Adipocyte (in vitro differentiated cells): ENCODE results near the gene ABI1.
A peak's percentile ranks its signal among the peaks of the same experiment; 100 is the strongest.

Experiments
- DNase-seq: peaks from one replicate; pipeline ENCODE4 v3.0.0-alpha.2; 2015; ENCODE audit warnings: low read depth
- H3K27me3 ChIP-seq: replicated peaks from 2 replicates; pipeline ENCODE4 v1.7.0; 2013; ENCODE audit warnings: mild to moderate bottlenecking, low read length, moderate library complexity; ENCODE audit not compliant: control insufficient read depth, insufficient read depth
- H3K36me3 ChIP-seq: 2 replicates; pipeline ENCODE4 v1.7.0; 2013; ENCODE audit warnings: low read length, mild to moderate bottlenecking, moderate library complexity; ENCODE audit not compliant: control insufficient read depth, insufficient read depth, severe bottlenecking
- H3K4me1 ChIP-seq: 2 replicates; pipeline ENCODE4 v1.7.0; 2013; ENCODE audit warnings: mild to moderate bottlenecking, low read length, moderate library complexity; ENCODE audit not compliant: control insufficient read depth, insufficient read depth
- H3K4me3 ChIP-seq: 2 replicates; pipeline ENCODE4 v1.7.0; 2013; ENCODE audit warnings: mild to moderate bottlenecking, low read length, moderate library complexity
- H3K9ac ChIP-seq: 2 replicates; pipeline ENCODE4 v1.7.0; 2013; ENCODE audit warnings: mild to moderate bottlenecking, low read length, moderate library complexity
- H3K9me3 ChIP-seq: 2 replicates; pipeline ENCODE4 v1.7.0; 2013; ENCODE audit warnings: mild to moderate bottlenecking, low read length, moderate library complexity; ENCODE audit not compliant: control insufficient read depth

Gene ABI1

GRCh38 chr10:26824015-26824690 is 36.6 kb downstream of the ABI1 start:
- H3K9me3 ChIP-seq = no peaks in the 10 kb centered on the region
- no peak overlapping the region for H3K4me3 ChIP-seq
- no peak overlapping the region for H3K9ac ChIP-seq
- no peaks in the 10 kb centered on the region for H3K36me3 ChIP-seq
- H3K27me3 ChIP-seq = no peaks in the 10 kb centered on the region
- DNase-seq = no peak
- H3K4me1 ChIP-seq = no peaks in the 10 kb centered on the region

DNA sequence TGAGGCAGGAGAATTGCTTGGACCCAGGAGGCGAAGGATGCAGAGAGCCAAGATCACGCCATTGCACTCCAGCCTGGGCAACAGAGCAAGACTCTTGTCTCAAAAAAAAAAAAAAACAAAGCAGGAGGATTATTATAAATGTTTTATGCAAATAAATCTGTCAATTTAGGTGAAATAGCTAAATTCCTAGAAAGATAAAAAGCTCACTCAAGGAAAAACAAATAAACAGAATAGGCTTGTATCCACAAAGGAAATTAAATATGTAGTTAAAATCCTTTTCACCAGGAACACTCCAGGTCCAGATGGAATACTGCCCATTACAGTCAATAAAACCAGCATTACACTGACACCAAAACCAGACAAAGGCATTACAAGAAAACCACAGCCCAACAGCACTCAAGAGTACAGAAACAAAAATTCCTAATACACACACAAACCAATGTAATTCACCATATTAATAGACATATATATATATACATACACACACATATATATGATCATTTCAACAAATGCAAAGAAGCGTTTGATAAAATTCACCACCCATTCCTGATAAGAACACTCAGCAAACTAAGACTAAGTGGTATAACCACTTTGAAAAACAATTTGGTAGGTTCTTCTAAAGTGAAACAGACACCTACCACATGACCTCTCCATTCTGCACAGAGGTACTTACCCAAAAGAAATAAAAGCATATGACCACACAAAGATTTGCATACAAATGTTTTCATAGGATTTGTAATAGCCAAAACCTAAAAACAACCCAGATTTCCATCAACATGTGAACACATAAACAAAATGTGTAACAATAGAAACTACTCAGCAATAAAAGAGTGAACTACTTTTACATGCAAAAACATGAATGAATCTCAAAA is 38.8 kb downstream of the ABI1 start:
- Histone ChIP-seq H3K4me3 (no peak overlapping the region), H3K4me1 (peaks cover 6% of the 10 kb centered on the region), H3K9ac (no peak overlapping the region), H3K9me3 (no peaks in the 10 kb centered on the region), H3K36me3 (no peaks in the 10 kb centered on the region), H3K27me3 (no peaks in the 10 kb centered on the region)
- DNase-seq = no peak

DNA sequence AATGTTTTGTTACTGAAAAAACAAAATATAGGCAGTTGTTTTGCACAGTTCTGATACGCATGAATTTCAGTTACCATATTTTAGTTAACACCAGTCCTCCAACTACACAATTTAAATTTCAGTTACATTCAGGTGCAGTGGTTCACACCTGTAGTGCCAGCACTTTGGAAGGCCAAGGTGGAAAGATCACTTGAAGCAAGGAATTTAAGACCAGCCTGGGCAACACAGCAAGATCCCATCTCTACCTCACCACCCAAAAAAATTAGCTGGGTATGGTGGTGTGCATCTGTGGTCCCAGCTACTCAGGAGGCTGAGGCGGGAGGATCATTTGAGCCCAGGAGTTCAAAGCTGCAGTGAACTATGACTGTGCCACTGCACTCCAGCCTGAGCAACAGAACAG is 45.3 kb downstream of the ABI1 start:
- Histone ChIP-seq H3K9me3 (no peaks in the 10 kb centered on the region), H3K36me3 (no peaks in the 10 kb centered on the region), H3K4me1 (peaks cover 19% of the 10 kb centered on the region), H3K4me3 (no peak overlapping the region), H3K27me3 (no peaks in the 10 kb centered on the region), H3K9ac (no peak overlapping the region)
- no peak for DNase-seq

DNA sequence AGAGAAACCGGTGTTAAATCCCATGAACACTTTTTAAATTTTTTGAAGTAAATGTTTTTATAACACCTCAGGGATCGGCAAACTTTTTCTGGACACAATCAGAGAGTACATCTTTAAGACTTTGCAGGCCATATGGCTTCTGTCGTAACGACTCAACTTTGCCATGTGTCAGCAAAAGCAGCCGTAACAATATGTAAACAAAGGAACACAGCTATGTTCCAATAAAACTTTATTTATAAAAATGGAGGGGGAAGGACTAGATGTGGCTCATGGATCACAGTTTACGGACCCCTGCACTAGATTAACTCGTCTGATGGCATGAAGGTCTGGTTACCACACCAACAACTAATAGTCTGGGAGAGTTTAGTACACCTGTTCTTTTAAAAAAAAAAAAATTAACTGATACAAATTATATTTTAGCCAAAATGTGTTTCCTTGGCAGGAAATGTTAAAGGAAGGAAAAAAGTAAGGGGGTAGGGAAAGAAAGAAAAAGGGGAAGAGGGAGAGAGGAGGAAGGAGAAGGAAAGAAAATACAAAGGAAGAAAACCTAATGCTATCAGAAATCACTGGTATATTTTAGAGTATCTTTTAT is 50.2 kb downstream of the ABI1 start:
- Histone ChIP-seq H3K27me3 (no peaks in the 10 kb centered on the region), H3K36me3 (no peaks in the 10 kb centered on the region), H3K9ac (no peak overlapping the region), H3K4me1 (peaks cover under 1% of the 10 kb centered on the region), H3K9me3 (no peaks in the 10 kb centered on the region), H3K4me3 (no peak overlapping the region)
- no peak for DNase-seq

DNA sequence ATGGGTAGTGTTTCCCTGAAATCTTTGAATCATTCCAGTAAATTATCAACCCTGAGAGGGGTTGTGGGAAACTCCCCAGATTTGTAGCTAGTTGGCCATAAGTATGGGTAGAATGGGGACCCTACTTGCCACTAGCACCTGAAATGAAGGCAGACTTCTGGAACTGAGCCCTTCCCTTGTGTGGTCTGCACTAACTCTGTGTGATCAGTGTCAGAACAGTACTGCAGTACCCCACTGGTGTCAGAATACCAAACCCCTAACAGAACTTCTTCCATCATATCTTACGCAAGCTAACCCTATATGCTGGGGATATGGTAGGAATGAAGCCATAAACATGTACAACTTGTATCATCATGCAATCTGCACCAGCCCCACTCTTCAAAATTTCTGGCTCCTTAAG is 50.8 kb downstream of the ABI1 start:
- Histone ChIP-seq H3K27me3 (no peaks in the 10 kb centered on the region), H3K36me3 (no peaks in the 10 kb centered on the region), H3K4me1 (peaks cover 3% of the 10 kb centered on the region), H3K4me3 (no peak overlapping the region), H3K9ac (no peak overlapping the region), H3K9me3 (no peaks in the 10 kb centered on the region)
- no peak for DNase-seq

GRCh38 chr10:26807532-26807931 is 53.2 kb downstream of the ABI1 start:
- H3K36me3 ChIP-seq = no peaks in the 10 kb centered on the region
- H3K27me3 ChIP-seq = no peaks in the 10 kb centered on the region
- H3K9me3 ChIP-seq = no peaks in the 10 kb centered on the region
- peaks cover 3% of the 10 kb centered on the region for H3K4me1 ChIP-seq
- no peak for DNase-seq
- no peak overlapping the region for H3K4me3 ChIP-seq
- no peak overlapping the region for H3K9ac ChIP-seq

- Histone ChIP-seq H3K9ac (no peak overlapping the region), H3K27me3 (no peaks in the 10 kb centered on the region), H3K4me1 (peaks cover 3% of the 10 kb centered on the region), H3K4me3 (no peak overlapping the region), H3K36me3 (no peaks in the 10 kb centered on the region), H3K9me3 (no peaks in the 10 kb centered on the region)
- no peak for DNase-seq
Measured at GRCh38 chr10:26806557-26806956, 54.2 kb downstream of the ABI1 start.

GRCh38 chr10:26805567-26806245 is 55.1 kb downstream of the ABI1 start:
- Histone ChIP-seq H3K9ac (no peak overlapping the region), H3K4me1 (peaks cover 3% of the 10 kb centered on the region), H3K36me3 (no peaks in the 10 kb centered on the region), H3K4me3 (no peak overlapping the region), H3K27me3 (no peaks in the 10 kb centered on the region), H3K9me3 (no peaks in the 10 kb centered on the region)
- peak; percentile 28 for DNase-seq

DNA sequence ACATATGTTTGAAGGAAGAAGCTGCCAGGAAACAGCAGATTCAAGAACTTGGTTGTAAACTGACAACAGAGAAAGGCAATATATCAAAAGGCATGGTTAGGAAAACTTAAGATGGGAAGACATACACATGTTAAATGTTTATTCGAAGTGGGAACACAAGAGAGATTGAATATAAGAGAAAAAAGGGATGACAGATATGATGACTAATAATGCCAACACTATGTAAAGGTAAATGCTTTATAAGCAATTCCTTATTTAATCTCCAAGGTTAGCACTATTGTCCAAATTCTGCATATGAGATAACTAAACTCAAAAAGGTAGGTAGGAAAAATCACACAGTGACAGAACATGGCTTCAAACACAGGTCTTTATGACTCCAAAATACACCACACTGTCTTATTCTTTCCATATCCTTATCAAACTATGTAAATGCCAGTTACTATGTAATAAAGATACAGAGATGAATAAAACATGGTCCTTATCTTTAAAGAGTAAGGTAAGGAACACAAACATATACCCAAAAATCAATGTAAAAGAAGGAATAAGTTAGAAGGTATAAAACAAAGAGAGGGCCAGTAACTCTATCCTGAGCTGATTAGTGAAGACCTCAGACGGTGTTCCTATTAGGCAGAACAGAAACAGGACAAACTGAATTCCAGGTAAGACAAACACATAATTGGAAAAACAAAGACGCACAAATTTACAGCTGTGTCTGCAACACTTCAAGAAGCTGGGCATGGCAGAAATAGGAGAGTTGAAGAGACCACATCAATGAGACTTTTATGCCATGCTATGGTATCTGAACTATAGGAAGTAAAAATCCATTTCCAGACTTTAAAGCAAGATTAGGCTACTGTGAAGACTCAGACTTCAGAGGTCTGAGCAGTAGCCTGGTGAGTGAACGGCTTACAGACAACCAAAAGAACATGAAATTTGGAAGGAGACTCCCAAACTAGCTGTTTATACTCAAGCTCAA is 56.1 kb downstream of the ABI1 start:
- Histone ChIP-seq H3K4me1 (peaks cover 3% of the 10 kb centered on the region), H3K9me3 (no peaks in the 10 kb centered on the region), H3K27me3 (no peaks in the 10 kb centered on the region), H3K36me3 (no peaks in the 10 kb centered on the region), H3K4me3 (no peak overlapping the region), H3K9ac (no peak overlapping the region)
- no peak for DNase-seq

DNA sequence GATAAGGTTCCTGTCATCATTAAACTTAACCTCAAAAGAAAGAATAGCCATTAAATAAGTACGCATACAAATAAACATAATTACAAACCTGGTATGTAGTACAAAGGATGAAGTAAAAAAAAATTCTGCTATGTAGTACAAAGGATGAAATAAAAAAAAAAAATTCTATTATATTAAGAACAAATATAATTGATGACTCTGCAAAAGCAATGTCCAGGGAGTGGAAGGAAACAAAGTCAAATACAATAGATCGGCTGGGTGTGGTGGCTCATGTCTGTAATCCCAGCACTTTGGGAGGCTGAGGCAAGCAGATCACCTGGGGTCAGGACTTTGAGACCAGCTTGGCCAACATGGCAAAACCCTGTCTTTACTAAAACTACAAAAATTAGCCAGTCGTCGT is 56.9 kb downstream of the ABI1 start:
- Histone ChIP-seq H3K4me3 (no peak overlapping the region), H3K27me3 (no peaks in the 10 kb centered on the region), H3K4me1 (peaks cover 3% of the 10 kb centered on the region), H3K9me3 (no peaks in the 10 kb centered on the region), H3K36me3 (no peaks in the 10 kb centered on the region), H3K9ac (no peak overlapping the region)
- no peak for DNase-seq
